Measurements from ENCODE around the gene AEN.

The AEN gene

DNA sequence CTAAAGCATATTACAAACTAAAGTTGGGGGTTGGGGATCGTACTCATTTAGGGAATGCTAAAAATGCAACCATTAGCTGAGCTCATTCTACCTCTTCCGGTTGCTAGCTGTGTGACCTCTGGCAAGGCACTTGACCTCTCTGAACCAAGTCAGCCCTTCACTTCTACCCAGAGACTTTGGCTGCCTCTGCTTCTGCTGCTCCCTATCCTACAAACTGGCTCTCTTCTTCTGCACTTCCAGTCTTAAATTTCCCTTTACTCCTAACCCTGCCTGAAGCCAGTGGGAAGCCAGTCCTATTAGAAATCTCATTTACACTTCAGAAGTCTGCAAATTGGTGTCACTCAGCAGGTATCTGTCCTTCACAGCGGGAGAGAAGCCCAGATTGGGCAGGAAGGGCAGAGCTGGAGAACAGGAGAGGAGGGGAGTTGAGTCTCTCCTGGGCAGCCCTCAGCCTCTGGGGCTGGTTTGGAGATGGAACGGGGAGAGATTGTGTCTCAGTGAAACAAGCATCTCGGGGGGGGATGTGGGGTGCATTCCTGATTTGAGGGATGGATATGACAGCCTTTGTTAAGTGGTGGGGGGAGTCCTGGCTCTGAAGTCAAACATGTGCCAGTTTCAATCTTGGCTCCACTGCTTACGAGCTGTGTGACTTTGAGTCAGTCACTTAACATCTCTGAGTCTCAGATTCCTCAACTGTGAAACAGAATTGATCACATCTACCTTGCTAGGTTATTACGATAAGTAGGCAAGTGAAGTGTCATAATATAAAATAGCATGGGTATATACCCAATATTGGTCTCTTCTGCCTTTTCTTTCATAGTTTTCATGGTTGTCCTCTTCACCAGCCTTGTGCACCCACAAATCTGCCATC is 7.8 kb upstream of the AEN start:
- no peak for DNase-seq

DNA sequence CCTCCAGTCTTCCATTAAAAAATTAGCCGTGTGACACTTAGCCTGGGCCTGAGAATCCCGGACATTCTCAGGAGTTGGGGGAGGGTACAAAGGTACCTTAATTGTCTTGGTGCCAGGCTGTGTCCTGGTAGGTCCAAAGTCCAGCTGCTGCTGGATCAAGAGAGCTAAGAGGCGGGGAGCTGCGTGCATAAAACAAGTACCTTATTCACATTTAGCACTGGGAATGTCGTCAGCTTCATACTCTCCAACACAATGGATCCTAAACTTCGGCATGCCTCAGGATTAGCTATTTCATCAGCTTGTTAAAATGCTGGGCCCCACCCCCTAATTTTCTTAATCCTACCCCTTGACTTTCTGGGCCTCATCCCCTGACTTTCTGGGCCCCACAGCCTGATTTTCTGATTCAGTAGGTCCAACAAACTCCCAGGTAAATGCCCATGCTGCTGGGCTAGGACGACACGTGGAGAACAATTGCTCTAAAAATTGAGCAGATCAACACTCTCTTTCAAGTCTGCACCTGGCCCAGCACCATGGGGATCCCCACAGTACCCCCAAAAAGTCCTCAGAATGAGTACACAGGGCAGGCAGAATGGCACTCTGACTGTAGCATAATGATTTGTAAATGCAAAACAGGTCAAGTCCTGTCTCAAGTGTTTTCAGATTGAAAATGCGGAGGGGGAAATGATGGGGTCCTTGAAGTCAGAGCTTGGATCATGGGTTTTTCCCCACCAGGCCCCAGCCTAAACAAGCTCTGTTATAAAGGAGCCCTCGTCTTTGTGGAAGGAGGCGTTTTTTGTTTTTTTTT is 5.6 kb upstream of the AEN start:
- no peak for DNase-seq

DNA sequence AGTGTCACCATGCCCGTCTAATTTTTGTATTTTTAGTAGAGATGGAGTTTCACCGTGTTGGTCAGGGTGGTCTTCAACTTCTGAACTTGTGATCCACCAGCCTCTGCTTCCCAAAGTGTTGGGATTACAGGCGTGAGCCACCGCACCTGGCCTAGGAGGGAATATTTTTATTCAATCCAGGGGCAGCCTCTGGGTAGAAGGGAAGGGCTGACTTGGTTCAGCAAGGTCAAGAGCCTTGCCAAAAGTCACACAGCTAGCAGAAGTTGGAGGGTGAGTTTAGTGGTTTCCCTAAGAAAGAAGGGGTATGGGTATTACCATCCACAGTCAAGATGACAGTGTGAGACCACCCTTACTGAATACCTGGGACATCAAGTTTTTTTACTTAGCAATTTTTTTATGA is 4.9 kb upstream of the AEN start:
- no peak for DNase-seq

- DNase-seq, result no peak
Observed at GRCh38 chr15:88617031-88617722, 4.0 kb upstream of the AEN start.

GRCh38 chr15:88617790-88618189 is 3.4 kb upstream of the AEN start:
- DNase-seq, result no peak

GRCh38 chr15:88618686-88619085 is 2.5 kb upstream of the AEN start:
- DNase-seq, result no peak

DNA sequence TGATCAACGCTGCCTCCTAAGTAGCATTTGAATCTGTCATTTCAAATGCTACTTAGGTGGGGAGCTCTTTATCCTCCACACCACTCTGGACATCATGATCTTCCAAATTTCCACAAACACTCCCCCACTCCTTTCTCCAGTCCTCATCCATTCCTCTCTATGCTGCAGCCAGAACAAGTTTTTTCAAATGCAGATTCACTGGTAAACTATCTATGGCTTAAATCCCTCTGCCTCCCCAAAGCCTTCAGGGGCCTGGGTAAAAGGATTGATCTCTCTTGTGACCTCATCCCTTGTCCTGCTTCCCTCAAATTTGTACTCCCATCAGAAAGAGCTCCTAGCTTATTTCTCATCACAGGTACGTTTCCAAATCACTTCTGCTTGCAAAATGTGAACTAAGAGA is 1.3 kb upstream of the AEN start:
- DNase-seq, result no peak

DNA sequence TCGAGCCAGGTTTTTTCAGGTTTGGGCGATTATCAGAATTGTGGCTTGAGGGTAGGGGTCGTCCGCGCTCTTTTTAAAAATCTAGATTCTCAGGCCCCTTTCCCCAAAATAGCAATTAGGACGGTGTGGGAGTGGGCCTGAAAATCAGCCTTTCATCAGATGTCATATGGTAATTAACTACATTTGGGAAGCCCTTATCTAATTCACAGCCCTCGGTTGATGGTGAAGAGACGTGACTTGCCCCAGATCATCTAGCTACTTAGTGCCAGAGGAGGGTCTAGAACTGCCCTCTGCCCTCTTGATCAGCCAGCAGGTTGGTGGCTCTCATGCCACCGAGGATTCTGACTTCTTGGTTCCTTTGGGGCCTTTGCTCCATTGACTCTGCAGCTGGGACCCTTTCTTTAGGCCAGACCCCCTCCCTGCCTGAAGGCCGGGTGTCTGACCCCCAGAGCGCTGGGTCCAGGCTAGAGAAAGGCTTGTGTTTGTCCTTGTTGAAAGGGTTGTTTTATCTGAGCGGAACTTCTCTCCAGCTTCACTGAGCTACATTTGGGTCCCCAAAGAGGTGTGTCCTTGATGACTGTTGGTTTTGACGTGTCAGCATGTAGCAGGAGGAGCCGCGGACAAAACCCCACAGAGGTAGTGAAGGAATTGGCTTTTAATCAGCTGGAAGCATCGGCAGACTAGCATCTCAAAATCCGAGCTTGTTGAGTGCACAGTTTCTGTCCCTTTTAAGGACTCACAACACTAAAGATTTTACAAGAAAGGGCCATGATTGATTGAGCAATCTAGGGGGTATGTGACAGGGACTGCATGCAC is 857 bp downstream of the AEN start:
- DNase-seq, result no peak

- DNase-seq, result no peak
Observed at GRCh38 chr15:88622605-88622975, 1.4 kb downstream of the AEN start.

DNA sequence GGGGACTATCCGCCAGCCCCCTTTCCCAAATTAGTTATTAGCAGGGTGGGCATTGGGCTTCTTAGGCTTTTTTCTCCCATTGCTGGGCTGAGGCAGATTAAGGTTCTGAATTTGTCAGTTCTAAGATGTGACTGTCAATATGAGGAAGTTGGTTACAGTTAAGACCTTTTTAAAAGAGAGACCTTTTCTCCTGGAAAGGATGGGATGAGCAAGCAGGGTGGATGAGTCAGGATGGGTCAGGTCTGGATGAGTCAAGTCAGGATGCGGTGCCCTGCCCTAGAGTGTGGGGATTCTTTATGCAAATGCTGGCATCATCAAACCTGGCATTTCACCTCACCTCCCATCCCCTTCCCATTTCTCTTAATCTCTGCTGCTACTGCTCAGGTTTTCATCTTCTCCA is 1.9 kb downstream of the AEN start:
- peak in 1 of 2 donors; percentile 72 for DNase-seq

- no peak for DNase-seq
Observed at GRCh38 chr15:88623632-88624031, 2.5 kb downstream of the AEN start.

DNA sequence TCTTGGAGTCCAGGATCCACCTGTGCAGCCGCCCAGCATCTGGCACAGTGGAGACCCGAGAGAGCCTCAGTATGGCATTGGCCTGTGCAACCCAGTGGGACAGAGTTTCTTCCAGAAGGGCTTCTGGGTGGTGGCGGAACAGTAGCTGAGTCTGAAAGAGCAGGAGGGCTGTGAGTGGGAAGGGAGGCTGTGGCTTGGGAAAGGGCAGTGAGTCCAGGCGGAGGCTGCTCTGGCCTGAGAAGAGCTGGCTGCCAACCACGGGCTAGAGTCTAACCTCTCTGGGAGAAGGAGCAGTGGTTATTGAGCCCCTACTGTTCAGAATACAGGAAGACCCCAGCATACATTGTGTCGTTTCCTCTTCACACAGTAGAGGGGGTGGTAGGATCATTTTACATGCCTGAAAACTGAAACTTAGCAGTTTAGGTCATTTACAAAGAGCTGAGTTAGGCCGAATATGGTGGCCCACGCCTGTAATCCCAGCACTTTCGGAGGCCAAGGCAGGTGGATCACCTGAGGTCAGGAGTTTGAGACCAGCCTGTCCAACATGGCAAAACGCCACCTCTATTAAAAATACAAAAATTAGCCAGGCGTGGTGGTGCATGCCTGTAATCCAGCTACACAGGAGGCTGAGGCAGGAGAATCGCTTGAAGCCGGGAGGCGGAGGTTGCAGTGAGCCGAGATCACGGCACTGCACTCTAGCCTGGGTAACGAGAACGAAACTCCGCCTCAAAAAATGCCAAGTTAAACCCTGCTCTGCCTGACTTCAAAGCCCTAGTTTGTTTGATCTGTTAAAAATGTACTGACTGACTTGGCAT is 3.2 kb downstream of the AEN start:
- peak in 1 of 2 donors; percentile 38 for DNase-seq

DNA sequence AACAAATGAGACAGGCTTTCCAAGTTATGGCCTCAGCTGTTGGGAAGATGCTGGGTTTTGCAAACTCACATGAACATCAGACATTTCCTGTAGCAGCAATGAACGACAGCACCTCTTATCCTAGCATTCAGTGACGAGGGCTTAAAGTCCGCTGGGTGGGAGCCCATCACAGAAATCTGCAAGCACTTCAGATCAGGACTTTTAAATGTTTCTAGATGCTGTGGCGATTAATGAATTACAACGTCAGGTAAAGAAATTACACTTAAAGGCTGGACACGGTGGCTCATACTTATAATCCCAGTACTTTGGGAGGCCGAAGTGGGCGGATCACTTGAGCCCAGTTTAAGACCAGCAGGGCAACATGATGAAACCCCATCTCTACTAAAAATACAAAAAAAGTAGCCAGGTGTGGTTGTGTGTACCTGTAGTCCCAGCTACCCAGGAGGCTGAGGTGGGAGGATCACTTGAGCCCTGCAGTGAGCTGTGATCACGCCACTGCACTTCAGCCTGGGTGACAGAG is 3.9 kb downstream of the AEN start:
- DNase-seq, result no peak

DNA sequence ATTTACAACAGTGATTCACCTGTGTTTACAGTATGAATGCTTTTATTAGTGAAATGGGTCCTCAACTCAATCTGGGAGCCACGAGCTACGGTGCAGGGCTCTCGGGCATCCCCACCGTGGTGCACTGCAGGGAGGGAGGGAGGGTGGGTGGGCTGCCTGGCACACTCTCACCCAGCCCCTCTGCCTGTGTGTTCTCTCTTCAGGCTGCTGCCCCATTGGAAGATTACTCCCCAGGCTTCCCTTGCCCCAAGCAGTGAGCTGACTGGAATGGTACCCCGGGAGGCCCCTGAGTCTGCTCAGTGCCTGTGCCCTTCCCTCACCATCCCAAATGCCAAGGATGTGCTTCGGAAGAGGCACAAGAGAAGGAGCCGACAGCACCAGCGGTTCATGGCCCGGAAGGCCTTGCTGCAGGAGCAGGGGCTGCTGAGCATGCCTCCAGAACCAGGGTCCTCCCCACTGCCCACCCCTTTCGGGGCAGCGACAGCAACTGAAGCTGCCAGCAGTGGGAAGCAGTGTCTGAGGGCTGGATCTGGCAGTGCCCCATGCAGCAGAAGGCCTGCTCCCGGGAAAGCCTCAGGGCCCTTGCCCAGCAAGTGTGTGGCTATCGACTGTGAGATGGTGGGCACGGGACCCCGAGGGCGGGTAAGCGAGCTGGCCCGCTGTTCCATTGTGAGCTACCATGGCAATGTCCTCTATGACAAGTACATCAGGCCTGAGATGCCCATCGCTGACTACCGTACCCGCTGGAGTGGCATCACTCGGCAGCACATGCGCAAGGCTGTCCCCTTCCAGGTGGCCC is 5.0 kb downstream of the AEN start:
- DNase-seq, result no peak

GRCh38 chr15:88627463-88627862 is 6.3 kb downstream of the AEN start:
- no peak for DNase-seq

GRCh38 chr15:88628018-88628654 is 7.0 kb downstream of the AEN start:
- no peak for DNase-seq

DNA sequence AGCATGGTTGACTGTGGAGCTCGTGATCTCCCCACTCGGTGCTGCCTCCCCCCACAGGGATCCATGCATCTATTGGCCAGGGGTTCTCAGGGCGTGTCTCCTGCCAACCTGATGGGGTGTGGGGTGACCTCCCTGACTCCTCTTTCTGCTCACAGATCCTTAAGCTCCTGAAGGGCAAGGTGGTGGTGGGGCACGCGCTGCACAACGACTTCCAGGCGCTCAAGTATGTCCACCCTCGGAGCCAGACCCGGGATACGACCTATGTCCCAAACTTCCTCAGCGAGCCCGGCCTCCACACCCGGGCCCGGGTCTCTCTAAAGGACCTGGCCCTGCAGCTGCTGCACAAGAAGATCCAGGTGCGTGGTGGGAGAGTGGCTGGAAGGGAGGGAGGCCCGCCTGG is 7.9 kb downstream of the AEN start:
- DNase-seq, result no peak

- DNase-seq, result no peak
Observed at GRCh38 chr15:88630141-88630721, 9.1 kb downstream of the AEN start.

DNA sequence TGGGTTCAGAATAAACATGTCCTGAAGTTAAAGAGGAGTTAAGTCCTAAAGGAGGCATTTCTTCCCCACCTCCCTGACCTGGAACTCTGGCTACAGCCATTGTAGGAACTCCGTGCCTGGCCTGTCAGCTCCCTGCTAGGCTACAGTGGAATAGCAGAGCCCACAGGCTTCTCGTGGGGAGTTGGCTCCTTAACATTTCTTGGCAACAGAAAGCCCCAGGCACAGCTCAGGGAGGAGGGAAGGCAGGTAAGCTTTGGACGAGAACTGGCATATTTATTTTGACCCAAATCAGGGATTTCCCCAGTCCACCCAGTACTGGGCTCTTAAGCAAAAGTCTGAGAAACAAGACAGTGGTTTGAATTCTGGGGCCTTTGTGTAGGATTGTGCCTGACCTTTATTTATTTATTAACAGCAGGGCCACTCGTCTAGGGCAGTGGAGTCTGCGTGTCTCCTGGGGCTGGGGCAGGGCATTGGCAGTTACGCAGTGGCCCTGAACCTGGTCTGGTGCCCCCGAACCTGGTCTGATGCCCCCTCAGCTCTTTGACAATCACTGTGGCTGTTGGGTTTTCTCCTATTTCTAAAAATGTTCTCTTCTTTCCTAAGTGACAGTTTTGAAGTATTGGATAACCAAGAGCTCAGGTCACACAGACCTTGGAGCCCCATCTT is 9.8 kb downstream of the AEN start:
- no peak for DNase-seq

Data from bone marrow (tissue), 2 donors.